Body of pancreas (tissue), 4 donors: ENCODE results near the gene SPIN2B.

ENCODE experiments used
- POLR2A ChIP-seq, 3 donors: fragments of 450-650 bp; IDR thresholded peaks; one replicate each; pipeline ENCODE4 v1.6.1; 2016; ENCODE audit warnings: antibody characterized with exemption in 3 of 3, mild to moderate bottlenecking in 2 of 3
- TF ChIP-seq, protein P1 (sequence below), 7 experiments: fragments of 450-650 bp in 4 of 7; fragments of 200-600 bp in 3 of 7; sonication (generic) in 3 of 7; IDR thresholded peaks; one replicate each; pipeline ENCODE4 v1.5.1; 2016 to 2019; ENCODE audit warnings: antibody characterized with exemption in 7 of 7

DNA sequence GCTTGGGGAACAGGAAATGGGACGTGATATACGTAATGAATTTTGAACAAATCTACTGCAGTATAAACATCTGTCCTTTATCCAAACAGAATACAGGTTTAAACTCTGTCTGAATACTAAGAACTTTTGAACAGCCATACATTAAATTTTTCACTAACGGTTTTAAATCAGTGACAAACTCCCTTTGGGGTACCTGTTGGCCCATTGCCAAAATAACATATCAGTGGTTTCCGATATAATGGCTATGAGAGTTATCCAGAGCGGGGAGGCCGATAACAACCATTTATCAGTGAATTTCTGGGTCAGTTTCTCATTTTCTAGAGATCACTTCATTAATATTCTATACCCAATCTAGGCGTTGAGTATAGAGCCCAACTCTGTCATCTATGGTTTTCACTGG is 10.7 kb upstream of the SPIN2B start:
- TF ChIP-seq, protein P1, sequence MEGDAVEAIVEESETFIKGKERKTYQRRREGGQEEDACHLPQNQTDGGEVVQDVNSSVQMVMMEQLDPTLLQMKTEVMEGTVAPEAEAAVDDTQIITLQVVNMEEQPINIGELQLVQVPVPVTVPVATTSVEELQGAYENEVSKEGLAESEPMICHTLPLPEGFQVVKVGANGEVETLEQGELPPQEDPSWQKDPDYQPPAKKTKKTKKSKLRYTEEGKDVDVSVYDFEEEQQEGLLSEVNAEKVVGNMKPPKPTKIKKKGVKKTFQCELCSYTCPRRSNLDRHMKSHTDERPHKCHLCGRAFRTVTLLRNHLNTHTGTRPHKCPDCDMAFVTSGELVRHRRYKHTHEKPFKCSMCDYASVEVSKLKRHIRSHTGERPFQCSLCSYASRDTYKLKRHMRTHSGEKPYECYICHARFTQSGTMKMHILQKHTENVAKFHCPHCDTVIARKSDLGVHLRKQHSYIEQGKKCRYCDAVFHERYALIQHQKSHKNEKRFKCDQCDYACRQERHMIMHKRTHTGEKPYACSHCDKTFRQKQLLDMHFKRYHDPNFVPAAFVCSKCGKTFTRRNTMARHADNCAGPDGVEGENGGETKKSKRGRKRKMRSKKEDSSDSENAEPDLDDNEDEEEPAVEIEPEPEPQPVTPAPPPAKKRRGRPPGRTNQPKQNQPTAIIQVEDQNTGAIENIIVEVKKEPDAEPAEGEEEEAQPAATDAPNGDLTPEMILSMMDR (IDR thresholded peaks at IDR 0.05): no peak
- TF ChIP-seq POLR2A (IDR thresholded peaks at IDR 0.05): no peak
